Stimulated activated CD4-positive, alpha-beta T cell treated with anti-CD3 and anti-CD28 coated beads, Interleukin-12 subunit alpha, Interleukin-12 subunit beta, amount 100 ng/mL, for 48 hours (primary cell): ENCODE data around the gene ACOT8.
"Not testable (repeated sequence)": the region's sequence is repeated elsewhere in the genome, so short reads cannot be mapped to it uniquely, and the experiment has no call there.

ENCODE experiments used
- DNase-seq, 3 donors: peaks; one replicate each; pipeline ENCODE4 v3.0.0-alpha.2; 2020; ENCODE audit warnings: low read depth in 2 of 3, low spot score in 1 of 3

ACOT8 gene

GRCh38 chr20:45797510-45797909 is 59.7 kb downstream of the ACOT8 start:
- not testable (repeated sequence) for DNase-seq

GRCh38 chr20:45796337-45797065 is 60.7 kb downstream of the ACOT8 start:
- DNase-seq = no peak

- DNase-seq = no peak
These were observed 64.7 kb downstream of the ACOT8 start for GRCh38 chr20:45792317-45793118.
